HepG2 (cell line): ENCODE data around the gene ATAD3C. TPM values are rescaled to one million over a fixed set of nuclear protein-coding genes. Genes with fewer than 3 reads are reported as not detected.
"Not testable (repeated sequence)": the region's sequence is repeated elsewhere in the genome, so short reads cannot be mapped to it uniquely, and the experiment has no call there.

Source experiments
- BHLHE40 ChIP-seq: IDR thresholded peaks from 2 replicates; pipeline ENCODE4 v1.6.1; 2011; ENCODE audit warnings: low read length, improper control_type of control experiment
- BORCS8-MEF2B ChIP-seq: sonication (generic); formaldehyde crosslinking; IDR thresholded peaks from 2 replicates; pipeline ENCODE4 v1.8.0; 2022; ENCODE audit warnings: mild to moderate bottlenecking, missing genetic modification reagents
- HDAC2 ChIP-seq: sonication (generic); formaldehyde crosslinking; IDR thresholded peaks from 2 replicates; pipeline ENCODE4 v1.4.0; 2020; ENCODE audit warnings: missing genetic modification reagents
- HOXA3 ChIP-seq: sonication (generic); formaldehyde crosslinking; IDR thresholded peaks from 2 replicates; pipeline ENCODE4 v1.5.0; 2020; ENCODE audit warnings: missing genetic modification reagents
- KAT7 ChIP-seq: IDR thresholded peaks from 2 replicates; pipeline ENCODE4 v1.6.1; 2018; ENCODE audit warnings: borderline replicate concordance, missing compliant biosample characterization
- KLF16 ChIP-seq, 2 experiments: sonication (generic) in 1 of 2; formaldehyde crosslinking in 1 of 2; IDR thresholded peaks; 2 replicates each; pipeline versions ENCODE4 v1.6.1 to v1.8.0; 2016 to 2023; ENCODE audit warnings: missing genetic modification reagents in 2 of 2, missing compliant biosample characterization in 1 of 2
- MAZ ChIP-seq, 2 experiments: sonication (generic) in 1 of 2; formaldehyde crosslinking in 1 of 2; IDR thresholded peaks; 2 replicates each; pipeline versions ENCODE4 v1.5.0 to v1.6.1; 2012 to 2020; ENCODE audit warnings: low read depth in 2 of 2, mild to moderate bottlenecking in 2 of 2, borderline replicate concordance in 1 of 2, improper control_type of control experiment in 1 of 2, low read length in 1 of 2, missing genetic modification reagents in 1 of 2, moderate library complexity in 1 of 2
- MIER3 ChIP-seq: IDR thresholded peaks from 2 replicates; pipeline ENCODE4 v1.6.1; 2016; ENCODE audit warnings: missing compliant biosample characterization, borderline replicate concordance
- NR2C2 ChIP-seq: sonication (generic); formaldehyde crosslinking; IDR thresholded peaks from 2 replicates; pipeline ENCODE4 v1.4.0; 2020; ENCODE audit warnings: missing genetic modification reagents, mild to moderate bottlenecking, moderate library complexity, borderline replicate concordance
- RAD51 ChIP-seq: fragments of 450-650 bp; IDR thresholded peaks from 2 replicates; pipeline ENCODE4 v1.6.1; 2016; ENCODE audit warnings: borderline replicate concordance
- SOX13 ChIP-seq, 3 experiments: fragments of 450-650 bp in 1 of 3; sonication (generic) in 1 of 3; formaldehyde crosslinking in 1 of 3; IDR thresholded peaks in 2 of 3; conservative IDR thresholded peaks in 1 of 3; 2 replicates each; pipeline versions ENCODE4 v1.5.0 to v1.6.1; 2016 to 2020; ENCODE audit warnings: antibody characterized with exemption in 1 of 3, mild to moderate bottlenecking in 1 of 3, missing compliant biosample characterization in 1 of 3, missing genetic modification reagents in 1 of 3, moderate library complexity in 1 of 3
- ZNF430 ChIP-seq: sonication (generic); formaldehyde crosslinking; IDR thresholded peaks from 2 replicates; pipeline ENCODE4 v1.9.0; 2021; ENCODE audit warnings: mild to moderate bottlenecking, missing genetic modification reagents
- ZNF614 ChIP-seq: IDR thresholded peaks from 2 replicates; pipeline ENCODE4 v1.6.1; 2018; ENCODE audit warnings: missing biosample characterization, missing genetic modification reagents, inconsistent platforms, borderline replicate concordance
- polyA plus RNA-seq, 8 experiments: library from polyadenylated mRNA; depleted of rRNA in 3 of 8; stranded (reverse) in 7 of 8; unstranded in 1 of 8; fragments of >200 nt; fragmentation: Illumina TruSeq in 4 of 8; extraction: Trizol in 4 of 8; gene quantifications; 2 replicates each; pipeline versions ENCODE4 v1.2.1 to v1.2.3, GENCODE V29; 2011 to 2016; ENCODE audit warnings: low read depth in 4 of 8, missing spikeins in 1 of 8, mixed read lengths in 1 of 8; ENCODE audit not compliant: insufficient read depth in 1 of 8
- total RNA-seq, 5 experiments: library from RNA; depleted of rRNA; stranded (reverse); fragments of >200 nt; fragmentation: Illumina TruSeq; extraction: Trizol; gene quantifications; 2 replicates each; pipeline ENCODE4 v1.2.3, GENCODE V29; 2016; ENCODE audit warnings: low read depth in 1 of 5
- TF ChIP-seq, protein P1 (sequence below): sonication (generic); formaldehyde crosslinking; IDR thresholded peaks from 2 replicates; pipeline ENCODE4 v1.8.0; 2023; ENCODE audit warnings: mild to moderate bottlenecking, missing genetic modification reagents
- TF ChIP-seq, protein P2 (sequence below): IDR thresholded peaks from 2 replicates; pipeline ENCODE4 v1.6.1; 2016; ENCODE audit warnings: low read depth, borderline replicate concordance
- TF ChIP-seq, protein P3 (sequence below): IDR thresholded peaks from 2 replicates; pipeline ENCODE4 v1.6.1; 2018; ENCODE audit warnings: missing genetic modification reagents, mild to moderate bottlenecking, missing compliant biosample characterization
- TF ChIP-seq, protein P4 (sequence below): sonication (generic); formaldehyde crosslinking; IDR thresholded peaks from 2 replicates; pipeline ENCODE4 v1.5.1; 2020; ENCODE audit warnings: mild to moderate bottlenecking, moderate library complexity, missing genetic modification reagents
- TF ChIP-seq, protein P5 (sequence below): sonication (generic); formaldehyde crosslinking; IDR thresholded peaks from 2 replicates; pipeline ENCODE4 v1.4.0; 2020; ENCODE audit warnings: missing genetic modification reagents

Gene ATAD3C
- total and polyA plus RNA-seq, 2 of the 13 experiments (the other 11 are each of a cell fraction or from before 2014, with no cell fraction given) = 2.4 to 3.2 TPM

DNA sequence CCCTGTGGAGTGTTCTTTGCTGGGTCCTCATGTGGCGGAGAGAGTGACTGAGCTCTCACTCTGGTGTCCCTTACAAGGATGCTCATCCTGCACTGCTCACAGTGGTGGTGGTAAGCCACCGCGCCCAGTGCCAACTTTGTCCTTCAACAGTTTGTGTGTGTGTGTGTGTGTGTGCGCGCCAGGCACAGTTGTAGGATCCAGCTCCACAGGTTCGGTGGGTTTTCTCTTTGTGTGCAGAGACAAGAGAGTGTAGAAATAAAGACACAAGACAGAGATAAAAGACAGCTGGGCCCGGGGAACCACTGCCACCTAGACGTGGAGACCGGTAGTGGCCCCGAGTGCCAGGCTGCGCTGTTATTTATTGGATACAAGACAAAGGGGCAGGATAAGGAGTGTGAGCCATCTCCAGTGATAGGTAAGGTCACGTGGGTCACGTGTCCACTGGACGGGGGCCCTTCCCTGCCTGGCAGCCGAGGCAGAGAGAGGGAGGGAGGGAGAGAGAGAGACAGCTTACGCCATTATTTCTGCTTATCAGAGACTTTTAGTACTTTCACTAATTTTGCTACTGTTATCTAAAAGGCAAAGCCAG, 55.4 kb downstream of the ATAD3C start (continued):
- 0 out of 2 replicates have a peak, but pooled peaks have one; percentile 18 for TF ChIP-seq KAT7
- TF ChIP-seq, protein P1, sequence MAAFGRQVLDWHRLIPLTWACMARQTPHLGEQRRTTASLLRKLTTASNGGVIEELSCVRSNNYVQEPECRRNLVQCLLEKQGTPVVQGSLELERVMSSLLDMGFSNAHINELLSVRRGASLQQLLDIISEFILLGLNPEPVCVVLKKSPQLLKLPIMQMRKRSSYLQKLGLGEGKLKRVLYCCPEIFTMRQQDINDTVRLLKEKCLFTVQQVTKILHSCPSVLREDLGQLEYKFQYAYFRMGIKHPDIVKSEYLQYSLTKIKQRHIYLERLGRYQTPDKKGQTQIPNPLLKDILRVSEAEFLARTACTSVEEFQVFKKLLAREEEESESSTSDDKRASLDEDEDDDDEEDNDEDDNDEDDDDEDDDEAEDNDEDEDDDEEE (CRISPR knock-in tag) = peak; percentile 21; the same call in 1 of the 2 replicates
- TF ChIP-seq SOX13 (IDR thresholded peaks at IDR 0.05); MAZ (IDR thresholded peaks at IDR 0.05; ENCODE audit: borderline replicate concordance, low read depth, low read length): not testable (repeated sequence)
- TF ChIP-seq SOX13 (CRISPR knock-in tag; conservative IDR thresholded peaks at IDR 0.05 in 1 of 2, IDR thresholded peaks at IDR 0.05 in 1 of 2) = peak in 1 of 2 experiments; percentile 44; a peak in 2 of 4 replicates
- 0 out of 2 replicates have a peak, but pooled peaks have one; percentile 39 for TF ChIP-seq ZNF430 (CRISPR knock-in tag)
- TF ChIP-seq MIER3 = 0 out of 2 replicates have a peak, but pooled peaks have one; percentile 18
- TF ChIP-seq KLF16 (CRISPR knock-in tag; IDR thresholded peaks at IDR 0.05) = peak in 1 of 2 experiments; percentile 24; a peak in 1 of 4 replicates
- TF ChIP-seq HOXA3 (CRISPR knock-in tag) = peak; percentile 17; the same call in 1 of the 2 replicates
- TF ChIP-seq, protein P2, sequence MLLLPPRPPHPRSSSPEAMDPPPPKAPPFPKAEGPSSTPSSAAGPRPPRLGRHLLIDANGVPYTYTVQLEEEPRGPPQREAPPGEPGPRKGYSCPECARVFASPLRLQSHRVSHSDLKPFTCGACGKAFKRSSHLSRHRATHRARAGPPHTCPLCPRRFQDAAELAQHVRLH = 0 out of 2 replicates have a peak, but pooled peaks have one; percentile 45
- TF ChIP-seq, protein P3, sequence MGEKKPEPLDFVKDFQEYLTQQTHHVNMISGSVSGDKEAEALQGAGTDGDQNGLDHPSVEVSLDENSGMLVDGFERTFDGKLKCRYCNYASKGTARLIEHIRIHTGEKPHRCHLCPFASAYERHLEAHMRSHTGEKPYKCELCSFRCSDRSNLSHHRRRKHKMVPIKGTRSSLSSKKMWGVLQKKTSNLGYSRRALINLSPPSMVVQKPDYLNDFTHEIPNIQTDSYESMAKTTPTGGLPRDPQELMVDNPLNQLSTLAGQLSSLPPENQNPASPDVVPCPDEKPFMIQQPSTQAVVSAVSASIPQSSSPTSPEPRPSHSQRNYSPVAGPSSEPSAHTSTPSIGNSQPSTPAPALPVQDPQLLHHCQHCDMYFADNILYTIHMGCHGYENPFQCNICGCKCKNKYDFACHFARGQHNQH (CRISPR knock-in tag) = 0 out of 2 replicates have a peak, but pooled peaks have one; percentile 43
- TF ChIP-seq ZNF614 (CRISPR knock-in tag) = 0 out of 2 replicates have a peak, but pooled peaks have one; percentile 17
- peak; percentile 33; the same call in 1 of the 2 replicates for TF ChIP-seq NR2C2 (CRISPR knock-in tag)
- TF ChIP-seq, protein P4, sequence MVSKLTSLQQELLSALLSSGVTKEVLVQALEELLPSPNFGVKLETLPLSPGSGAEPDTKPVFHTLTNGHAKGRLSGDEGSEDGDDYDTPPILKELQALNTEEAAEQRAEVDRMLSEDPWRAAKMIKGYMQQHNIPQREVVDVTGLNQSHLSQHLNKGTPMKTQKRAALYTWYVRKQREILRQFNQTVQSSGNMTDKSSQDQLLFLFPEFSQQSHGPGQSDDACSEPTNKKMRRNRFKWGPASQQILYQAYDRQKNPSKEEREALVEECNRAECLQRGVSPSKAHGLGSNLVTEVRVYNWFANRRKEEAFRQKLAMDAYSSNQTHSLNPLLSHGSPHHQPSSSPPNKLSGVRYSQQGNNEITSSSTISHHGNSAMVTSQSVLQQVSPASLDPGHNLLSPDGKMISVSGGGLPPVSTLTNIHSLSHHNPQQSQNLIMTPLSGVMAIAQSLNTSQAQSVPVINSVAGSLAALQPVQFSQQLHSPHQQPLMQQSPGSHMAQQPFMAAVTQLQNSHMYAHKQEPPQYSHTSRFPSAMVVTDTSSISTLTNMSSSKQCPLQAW (CRISPR knock-in tag) = 0 out of 2 replicates have a peak, but pooled peaks have one; percentile 26
- TF ChIP-seq, protein P5, sequence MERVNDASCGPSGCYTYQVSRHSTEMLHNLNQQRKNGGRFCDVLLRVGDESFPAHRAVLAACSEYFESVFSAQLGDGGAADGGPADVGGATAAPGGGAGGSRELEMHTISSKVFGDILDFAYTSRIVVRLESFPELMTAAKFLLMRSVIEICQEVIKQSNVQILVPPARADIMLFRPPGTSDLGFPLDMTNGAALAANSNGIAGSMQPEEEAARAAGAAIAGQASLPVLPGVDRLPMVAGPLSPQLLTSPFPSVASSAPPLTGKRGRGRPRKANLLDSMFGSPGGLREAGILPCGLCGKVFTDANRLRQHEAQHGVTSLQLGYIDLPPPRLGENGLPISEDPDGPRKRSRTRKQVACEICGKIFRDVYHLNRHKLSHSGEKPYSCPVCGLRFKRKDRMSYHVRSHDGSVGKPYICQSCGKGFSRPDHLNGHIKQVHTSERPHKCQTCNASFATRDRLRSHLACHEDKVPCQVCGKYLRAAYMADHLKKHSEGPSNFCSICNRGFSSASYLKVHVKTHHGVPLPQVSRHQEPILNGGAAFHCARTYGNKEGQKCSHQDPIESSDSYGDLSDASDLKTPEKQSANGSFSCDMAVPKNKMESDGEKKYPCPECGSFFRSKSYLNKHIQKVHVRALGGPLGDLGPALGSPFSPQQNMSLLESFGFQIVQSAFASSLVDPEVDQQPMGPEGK (CRISPR knock-in tag) = peak; percentile 70
- peak; percentile 92 for TF ChIP-seq RAD51
- TF ChIP-seq HDAC2 (CRISPR knock-in tag) = peak; percentile 33
- TF ChIP-seq BORCS8-MEF2B (CRISPR knock-in tag) = 0 out of 2 replicates have a peak, but pooled peaks have one; percentile 28
- TF ChIP-seq BHLHE40 = peak; percentile 70
- TF ChIP-seq MAZ (CRISPR knock-in tag; IDR thresholded peaks at IDR 0.05; ENCODE audit: low read depth) = peak; percentile 38; the same call in 1 of the 2 replicates
